NCI-H526 (cell line): ENCODE measurements around the gene UBE4B.
"Not testable (repeated sequence)": the region's sequence is repeated elsewhere in the genome, so short reads cannot be mapped to it uniquely, and the experiment has no call there.

Experiments used
- DNase-seq, 2 experiments: peaks; one replicate each; lab custom pipeline; 2025; lab: John Stamatoyannopoulos, UW

The UBE4B gene

GRCh38 chr1:10032590-10033358 is at the start of gene UBE4B:
TSS of gene UBE4B (plus strand) at chr1:10032958. CDS start at chr1:10033671, 713 bp downstream.
- peak; percentile 86 to 95 for DNase-seq

DNA sequence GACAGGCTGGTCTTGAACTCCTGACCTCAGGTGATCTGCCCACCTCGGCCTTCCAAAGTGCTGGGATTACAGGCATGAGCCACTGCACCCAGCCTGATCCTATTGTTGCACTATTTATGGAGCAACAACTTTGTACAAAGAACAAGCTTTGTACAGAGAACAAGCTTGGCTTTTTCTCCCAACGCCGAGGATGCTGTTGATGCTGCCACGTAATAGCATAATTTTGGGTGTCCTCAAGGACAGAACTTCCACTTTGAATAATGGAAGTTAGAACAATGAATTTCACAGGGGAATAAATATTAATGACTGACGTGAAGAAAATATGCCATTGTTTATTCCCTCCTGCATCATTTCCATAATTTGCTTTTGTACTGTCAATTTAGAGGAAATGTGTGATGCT is 48.5 kb upstream of the UBE4B start:
- DNase-seq, result no peak

GRCh38 chr1:9985001-9985400 is 47.8 kb upstream of the UBE4B start:
- DNase-seq, result no peak

GRCh38 chr1:9989773-9990172 is 43.0 kb upstream of the UBE4B start:
- no peak for DNase-seq

GRCh38 chr1:9990944-9991343 is 41.8 kb upstream of the UBE4B start:
- DNase-seq, result no peak

GRCh38 chr1:9992910-9993309 is 39.8 kb upstream of the UBE4B start:
- no peak for DNase-seq

- DNase-seq, result no peak
Measured at GRCh38 chr1:9993561-9994075, 39.1 kb upstream of the UBE4B start.

DNA sequence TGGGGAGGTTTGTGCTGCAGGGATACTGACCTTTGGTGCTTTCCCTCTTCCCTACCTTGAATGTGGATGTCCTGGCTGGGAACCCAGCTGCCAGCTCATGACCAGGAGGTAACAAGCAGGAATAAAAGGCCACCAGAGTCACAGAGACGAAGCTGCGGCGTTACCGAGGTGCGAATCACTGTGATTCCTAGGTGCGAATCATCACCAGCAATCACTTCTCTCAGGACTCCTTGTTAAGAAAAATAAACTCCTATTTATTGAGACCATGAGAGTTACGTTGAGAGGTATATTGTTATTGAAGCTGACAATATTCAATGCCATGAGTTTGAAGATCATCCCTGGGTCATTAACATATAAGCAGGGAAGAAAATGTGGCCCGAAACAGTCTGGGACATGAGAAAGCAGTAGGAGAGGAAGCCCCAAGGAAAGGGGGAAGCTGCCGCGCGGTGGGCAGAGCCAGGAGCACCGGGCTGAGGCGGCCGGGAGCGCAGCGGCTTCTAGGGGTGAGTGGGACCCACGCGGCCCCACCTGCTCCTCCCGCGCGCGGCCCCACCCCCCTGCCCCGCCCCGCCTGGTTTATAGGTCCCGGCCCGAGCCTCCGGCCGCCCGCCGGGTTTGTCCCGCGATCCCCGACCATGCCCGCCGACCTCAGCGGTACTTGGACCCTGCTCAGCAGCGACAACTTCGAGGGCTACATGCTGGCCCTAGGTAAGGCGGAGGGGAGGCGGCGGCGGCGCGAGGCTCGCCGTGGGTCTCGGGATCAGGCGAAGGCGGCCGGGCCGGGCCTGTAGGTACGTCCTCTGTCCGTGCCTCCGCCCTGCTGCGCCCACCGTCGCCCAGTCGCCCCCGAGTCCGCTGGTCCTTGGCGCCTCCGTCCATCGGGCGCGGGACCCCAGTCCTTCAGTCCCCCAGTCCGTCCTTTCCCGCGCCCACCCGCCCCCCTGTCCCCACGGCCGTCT is 35.9 kb upstream of the UBE4B start, which contains the start of gene RBP7:
TSS of gene RBP7 (plus strand) at position 605 of the 959 bp plus-strand sequence. CDS start at position 636, 31 bp downstream.
- peak in 1 of 2 experiments; percentile 31 for DNase-seq

DNA sequence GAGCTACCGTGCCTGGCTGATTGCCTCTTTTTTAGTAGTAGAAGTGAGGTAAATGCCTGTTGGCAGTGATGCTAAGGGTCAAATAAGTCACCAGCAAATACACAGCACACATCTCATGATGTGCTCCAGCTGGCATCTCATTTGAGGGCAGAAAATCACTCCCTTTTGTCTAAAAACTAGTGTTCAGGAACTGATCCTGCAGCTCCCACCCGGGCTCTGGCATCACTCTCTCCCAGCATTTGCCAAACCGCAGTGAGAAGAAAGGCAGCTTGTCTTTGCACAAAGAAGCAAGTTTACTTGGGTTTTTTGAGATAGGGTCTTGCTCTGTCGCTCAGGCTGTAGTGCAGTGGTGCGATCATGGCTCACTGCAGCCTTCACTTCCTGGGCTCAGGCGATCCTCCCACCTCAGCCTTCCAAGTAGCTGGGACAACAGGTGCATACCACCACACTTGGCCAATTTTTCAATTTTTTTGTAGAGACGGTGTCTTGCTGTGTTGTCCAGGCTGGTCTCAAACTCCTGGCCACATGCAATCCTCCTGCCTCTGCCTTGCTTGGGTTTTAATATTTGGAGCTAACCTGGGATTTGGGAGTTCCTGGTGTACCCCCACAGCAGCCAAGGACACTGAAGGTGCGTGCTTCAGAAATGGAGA is 31.6 kb upstream of the UBE4B start:
- no peak for DNase-seq

DNA sequence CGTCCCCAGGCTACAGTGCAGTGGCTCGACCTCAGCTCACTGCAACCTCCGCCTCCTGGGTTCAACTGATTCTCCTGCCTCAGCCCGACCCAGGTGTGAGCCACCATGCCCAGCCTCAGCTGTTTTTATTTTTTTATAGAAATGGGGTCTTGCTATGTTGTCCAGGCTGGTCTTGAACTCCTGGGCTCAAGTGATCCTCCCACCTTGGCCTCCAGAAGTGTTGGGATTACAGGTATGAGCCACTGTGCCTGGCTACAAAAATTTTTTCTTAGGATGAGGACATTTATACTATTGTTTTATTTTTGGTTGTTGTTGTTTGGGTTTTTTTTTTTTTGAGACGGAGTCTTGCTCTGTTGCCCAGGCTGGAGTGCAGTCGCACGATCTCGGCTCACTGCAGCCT is 27.5 kb upstream of the UBE4B start:
- DNase-seq, result not testable (repeated sequence)

- no peak for DNase-seq
Measured at GRCh38 chr1:10007169-10007568, 25.6 kb upstream of the UBE4B start.

GRCh38 chr1:10014016-10014415 is 18.7 kb upstream of the UBE4B start:
- DNase-seq, result no peak

- no peak for DNase-seq
Measured at GRCh38 chr1:10019561-10019960, 13.2 kb upstream of the UBE4B start.

- DNase-seq, result no peak
Measured at GRCh38 chr1:10020086-10020485, 12.7 kb upstream of the UBE4B start.

GRCh38 chr1:10020678-10021077 is 12.1 kb upstream of the UBE4B start:
- DNase-seq, result not testable (repeated sequence)

GRCh38 chr1:10021992-10022391 is 10.8 kb upstream of the UBE4B start:
- DNase-seq, result not testable (repeated sequence)

DNA sequence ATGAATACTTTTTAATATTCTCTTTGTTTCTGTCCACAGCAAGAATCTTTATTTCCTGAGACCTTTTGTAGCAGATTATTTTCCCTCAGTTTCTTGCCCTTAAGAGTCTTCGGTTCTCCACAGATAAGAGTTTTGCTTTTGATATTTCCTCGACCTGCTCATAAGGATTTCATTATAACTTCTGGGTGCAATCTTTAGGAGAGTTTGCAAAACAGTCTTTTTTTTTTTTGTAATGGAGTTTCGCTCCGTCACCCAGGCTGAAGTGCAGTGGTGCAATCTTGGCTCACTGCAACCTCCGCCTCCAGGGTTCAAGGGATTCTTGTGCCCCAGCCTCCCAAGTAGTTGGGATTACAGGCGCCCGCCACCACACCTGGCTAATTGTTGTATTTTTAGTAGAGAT is 10.1 kb upstream of the UBE4B start:
- no peak for DNase-seq

GRCh38 chr1:10025354-10025753 is 7.4 kb upstream of the UBE4B start:
- no peak for DNase-seq

DNA sequence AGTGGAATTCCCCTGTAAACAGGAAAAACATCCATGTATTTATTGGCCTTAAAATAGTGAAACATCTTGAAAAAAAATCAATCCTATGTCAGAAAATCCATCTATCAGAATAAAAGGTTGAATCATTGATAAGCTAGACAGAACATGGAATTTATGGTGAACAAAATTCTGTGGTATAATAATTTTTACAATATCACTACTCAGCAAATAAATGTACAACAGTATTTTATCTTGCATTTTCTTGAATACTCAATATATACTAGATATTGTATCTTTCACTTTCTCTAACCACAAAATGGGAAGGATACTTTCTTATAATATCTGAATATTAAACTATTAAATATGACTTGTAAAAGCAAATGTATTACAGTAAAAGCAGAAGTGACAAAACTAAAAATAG is 5.7 kb upstream of the UBE4B start:
- no peak for DNase-seq

DNA sequence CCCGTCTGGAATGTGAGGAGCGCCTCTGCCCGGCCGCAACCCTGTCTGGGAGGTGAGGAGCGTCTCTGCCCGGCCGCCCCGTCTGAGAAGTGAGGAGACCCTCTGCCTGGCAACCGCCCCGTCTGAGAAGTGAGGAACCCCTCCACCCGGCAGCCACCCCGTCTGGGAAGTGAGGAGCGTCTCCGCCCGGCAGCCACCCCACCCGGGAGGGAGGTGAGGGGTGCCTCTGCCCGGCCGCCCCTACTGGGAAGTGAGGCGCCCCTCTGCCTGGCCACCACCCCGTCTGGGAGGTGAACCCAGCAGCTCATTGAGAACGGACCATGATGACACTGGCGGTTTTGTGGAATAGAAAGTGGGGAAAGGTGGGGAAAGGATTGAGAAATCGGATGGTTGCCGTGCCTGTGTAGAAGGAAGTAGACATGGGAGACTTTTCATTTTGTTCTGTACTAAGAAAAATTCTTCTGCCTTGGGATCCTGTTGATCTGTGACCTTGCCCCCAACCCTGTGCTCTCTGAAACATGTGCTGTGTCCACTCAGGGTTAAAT is 3.7 kb upstream of the UBE4B start:
- DNase-seq, result not testable (repeated sequence)

DNA sequence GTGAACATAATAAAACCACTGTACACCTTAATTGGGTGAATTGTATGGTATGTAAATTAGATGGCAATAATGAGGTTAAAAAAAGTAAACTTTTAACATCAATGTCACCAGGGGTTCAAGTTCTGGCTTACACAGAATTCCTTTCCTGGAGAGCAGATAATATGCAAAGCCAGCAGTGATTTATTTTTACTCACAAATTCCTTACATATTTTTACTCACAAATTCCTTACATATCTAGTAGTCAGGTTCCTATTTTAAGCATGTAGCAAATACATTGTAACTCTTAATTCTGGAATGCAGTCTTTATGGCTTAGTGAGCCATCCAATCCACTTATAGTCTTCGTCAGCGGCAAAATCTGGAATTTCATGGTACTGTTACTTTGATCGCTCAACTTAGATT is 1.3 kb upstream of the UBE4B start:
- no peak for DNase-seq

DNA sequence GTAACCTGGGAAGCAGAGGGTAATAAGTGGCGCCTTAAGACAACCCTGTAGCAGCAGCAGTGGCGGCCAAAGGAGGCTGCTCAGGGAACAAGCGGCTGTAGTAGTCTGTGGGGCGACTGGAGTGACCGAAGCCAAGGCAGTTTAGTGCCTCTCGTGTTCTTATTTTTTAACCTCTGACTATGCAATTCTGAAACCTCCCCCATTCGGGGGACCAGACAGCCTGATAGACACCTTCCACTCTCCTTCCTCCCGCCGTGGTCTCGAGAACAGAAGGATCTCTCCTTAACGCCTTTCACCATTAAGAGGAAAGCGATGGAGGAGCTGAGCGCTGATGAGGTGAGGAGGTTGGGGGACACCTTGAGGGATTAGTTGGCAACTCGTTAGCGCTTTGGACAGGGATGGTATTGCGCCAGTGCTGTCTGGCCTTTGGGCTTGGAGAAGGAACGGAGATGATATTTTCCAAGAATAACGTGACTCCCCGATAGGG is 644 bp downstream of the UBE4B start:
- peak; percentile 12 to 24 for DNase-seq
